Breast epithelium (tissue), 4 donors: Measurements from ENCODE around the gene OSBPL9. TPM values are rescaled to one million over a fixed set of nuclear protein-coding genes. Genes with fewer than 3 reads are reported as not detected.

ENCODE experiments used
- DNase-seq, 2 donors: peaks; one replicate each; pipeline ENCODE4 v3.0.0-alpha.2; 2019; ENCODE audit warnings: low spot score in 2 of 2
- H3K27ac ChIP-seq, 2 donors: fragments of 200-600 bp; sonication (generic) in 1 of 2; one replicate each; pipeline ENCODE4 v1.5.1; 2016 to 2019; ENCODE audit warnings: mild to moderate bottlenecking in 1 of 2
- H3K27me3 ChIP-seq, 2 donors: fragments of 200-600 bp; sonication (generic) in 1 of 2; one replicate each; pipeline versions ENCODE4 v1.5.1 to v1.6.0; 2017 to 2019; ENCODE audit warnings: control low read depth in 1 of 2, mild to moderate bottlenecking in 1 of 2
- H3K36me3 ChIP-seq: fragments of 200-600 bp; one replicate; pipeline ENCODE4 v1.5.1; 2019
- H3K4me1 ChIP-seq, 2 donors: fragments of 200-600 bp; sonication (generic); one replicate each; pipeline ENCODE4 v1.5.1; 2016 to 2019; ENCODE audit warnings: control low read depth in 1 of 2
- H3K4me3 ChIP-seq, 3 donors: fragments of 200-600 bp; sonication (generic); 1 replicate in 2 of 3; 2 replicates in 1 of 3; pipeline ENCODE4 v1.5.1; 2016 to 2019; ENCODE audit warnings: mild to moderate bottlenecking in 3 of 3, moderate library complexity in 2 of 3
- H3K9me3 ChIP-seq, 2 donors: fragments of 200-600 bp; sonication (generic) in 1 of 2; one replicate each; pipeline ENCODE4 v1.5.1; 2016 to 2019; ENCODE audit warnings: control low read depth in 1 of 2
- CTCF ChIP-seq, 3 donors: fragments of 450-650 bp; IDR thresholded peaks; one replicate each; pipeline ENCODE4 v1.5.1; 2016 to 2017; ENCODE audit warnings: antibody characterized with exemption in 3 of 3, mild to moderate bottlenecking in 3 of 3, moderate library complexity in 3 of 3
- POLR2A ChIP-seq: fragments of 450-650 bp; IDR thresholded peaks from one replicate; pipeline ENCODE4 v1.6.1; 2016; ENCODE audit warnings: antibody characterized with exemption, mild to moderate bottlenecking, moderate library complexity
- POLR2AphosphoS5 ChIP-seq, 3 donors: sonication (generic); formaldehyde crosslinking; IDR thresholded peaks; one replicate each; pipeline ENCODE4 v1.6.1; 2017; ENCODE audit warnings: antibody characterized with exemption in 3 of 3
- intact Hi-C: fragments of 100-400 bp; cut with DNase I; formaldehyde crosslinking; loops from one replicate; pipeline ENCODE4 v1.15.1; 2023; ENCODE audit warnings: low total_unique reads
- total RNA-seq, 3 donors: library from RNA; depleted of rRNA; stranded (reverse); fragments of >200 nt; gene quantifications; one replicate each; pipeline ENCODE4 v1.1.0, GENCODE V29; 2016

Gene OSBPL9
- total RNA-seq, 3 donors from 2014 or later: 107 to 213 (median 136) TPM

- Histone ChIP-seq H3K4me3 (no peak overlapping the region), H3K4me1 (peaks cover 4 to 21% of the 10 kb centered on the region in 2 donors), H3K27ac (peak overlapping the region; percentile 86 to 88), H3K36me3 (no peaks in the 10 kb centered on the region), H3K9me3 (no peaks in the 10 kb centered on the region), H3K27me3 (no peaks in the 10 kb centered on the region)
- TF ChIP-seq POLR2AphosphoS5 (IDR thresholded peaks at IDR 0.05) (no peak), POLR2A (no peak), CTCF (IDR thresholded peaks at IDR 0.05) (no peak)
- intact Hi-C loops: no loop called here
- no peak for DNase-seq
These were observed 46.7 kb upstream of the OSBPL9 start for GRCh38 chr1:51570063-51570710.

GRCh38 chr1:51572365-51572764, 44.5 kb upstream of the OSBPL9 start:
- Histone ChIP-seq H3K27ac (no peak overlapping the region), H3K27me3 (no peaks in the 10 kb centered on the region), H3K4me1 (peaks cover 4 to 21% of the 10 kb centered on the region in 2 donors), H3K36me3 (no peaks in the 10 kb centered on the region), H3K9me3 (no peaks in the 10 kb centered on the region), H3K4me3 (no peak overlapping the region)
- no peak for TF ChIP-seq POLR2A
- no peak for TF ChIP-seq CTCF (IDR thresholded peaks at IDR 0.05)
- no peak for TF ChIP-seq POLR2AphosphoS5 (IDR thresholded peaks at IDR 0.05)
- intact Hi-C loops: no loop called here
- no peak for DNase-seq

DNA sequence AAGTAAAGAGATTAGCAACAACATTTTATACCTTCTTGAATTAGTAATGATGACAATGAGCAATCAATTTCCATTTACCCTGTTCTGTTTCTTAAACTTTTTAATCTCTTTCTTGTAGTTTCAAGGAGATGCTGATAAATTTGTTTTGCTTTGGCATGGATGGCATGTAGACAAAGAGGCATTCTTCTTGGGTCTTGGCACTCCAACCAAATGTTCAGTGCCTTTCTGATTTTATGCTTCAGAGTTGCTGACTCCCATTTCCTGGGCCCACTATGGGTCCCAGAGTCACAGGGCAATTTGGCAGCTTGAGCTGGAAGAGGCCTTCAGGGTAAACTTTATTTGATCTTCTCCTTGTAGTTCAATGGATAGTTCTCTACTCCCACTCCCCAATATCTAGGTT, 42.1 kb upstream of the OSBPL9 start:
- Histone ChIP-seq H3K27ac (peak overlapping the region in 1 of 2 donors; percentile 44), H3K4me3 (no peak overlapping the region), H3K9me3 (no peaks in the 10 kb centered on the region), H3K27me3 (no peaks in the 10 kb centered on the region), H3K4me1 (peaks cover 0 to 10% of the 10 kb centered on the region in 2 donors), H3K36me3 (no peaks in the 10 kb centered on the region)
- TF ChIP-seq CTCF (IDR thresholded peaks at IDR 0.05) (no peak), POLR2A (no peak), POLR2AphosphoS5 (IDR thresholded peaks at IDR 0.05) (no peak)
- DNase-seq: no peak
- intact Hi-C loops: no loop called here

DNA sequence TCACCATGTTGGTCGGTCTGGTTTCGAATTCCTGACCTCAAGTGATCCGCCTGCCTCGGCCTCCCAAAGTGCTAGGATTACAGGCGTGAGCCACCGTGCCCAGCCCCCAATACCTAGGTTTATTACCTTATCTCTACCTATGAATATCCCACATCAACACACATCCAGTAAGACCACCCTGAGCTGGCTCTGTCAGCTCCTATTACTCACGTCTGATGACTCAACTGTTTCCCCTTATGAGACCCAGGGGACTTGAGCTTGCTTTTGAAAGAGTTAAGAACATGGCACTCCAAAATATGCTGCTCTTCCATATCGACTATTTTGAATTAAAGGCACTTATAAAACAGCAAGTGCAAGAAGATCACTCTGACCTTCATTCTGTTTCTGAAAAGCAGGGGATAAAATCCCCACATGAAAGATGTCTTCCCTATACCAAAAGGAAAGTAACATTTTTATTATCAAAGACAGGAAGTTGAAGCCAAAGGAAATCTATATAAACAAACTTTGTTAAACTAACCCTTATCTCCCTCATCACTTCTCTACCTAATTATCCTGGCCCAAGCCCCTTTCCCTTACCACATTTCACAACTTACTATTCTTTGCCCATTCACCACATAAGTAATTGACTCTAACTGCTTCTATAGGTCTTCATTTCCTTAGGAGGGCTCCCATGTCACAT, 41.3 kb upstream of the OSBPL9 start:
- no peaks in the 10 kb centered on the region for H3K9me3 ChIP-seq
- TF ChIP-seq POLR2AphosphoS5 (IDR thresholded peaks at IDR 0.05) (no peak), POLR2A (no peak), CTCF (IDR thresholded peaks at IDR 0.05) (no peak)
- DNase-seq: no peak
- no peaks in the 10 kb centered on the region for H3K27me3 ChIP-seq
- H3K36me3 ChIP-seq: no peaks in the 10 kb centered on the region
- no peak overlapping the region for H3K4me3 ChIP-seq
- peaks cover 0 to 3% of the 10 kb centered on the region in 2 donors for H3K4me1 ChIP-seq
- H3K27ac ChIP-seq: no peak overlapping the region
- intact Hi-C loops: no loop called here

DNA sequence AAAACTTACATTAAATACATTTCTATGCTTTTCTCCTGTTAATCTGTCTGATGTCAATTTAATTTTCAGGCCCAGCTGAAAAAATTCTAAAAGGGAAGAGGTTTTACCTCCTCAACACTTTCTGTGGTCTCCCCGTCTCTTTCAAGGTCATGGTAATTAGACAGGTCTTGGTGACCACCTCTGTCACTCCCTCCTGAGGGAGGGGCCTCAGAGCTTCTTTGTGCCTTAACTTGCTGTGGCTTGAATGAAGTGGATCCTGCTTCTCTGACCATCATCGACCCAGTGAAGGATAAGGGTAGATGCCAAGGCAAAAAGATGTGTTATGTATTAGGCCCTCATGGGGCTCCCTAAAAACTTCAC, 40.8 kb upstream of the OSBPL9 start:
- Histone ChIP-seq H3K4me3 (no peak overlapping the region), H3K27ac (no peak overlapping the region), H3K9me3 (no peaks in the 10 kb centered on the region), H3K27me3 (no peaks in the 10 kb centered on the region), H3K36me3 (no peaks in the 10 kb centered on the region), H3K4me1 (no peaks in the 10 kb centered on the region)
- TF ChIP-seq CTCF (IDR thresholded peaks at IDR 0.05) (no peak), POLR2A (no peak), POLR2AphosphoS5 (IDR thresholded peaks at IDR 0.05) (no peak)
- intact Hi-C loops: no loop called here
- no peak for DNase-seq
